Activated CD4-positive, alpha-beta T cell treated with anti-CD3 and anti-CD28 coated beads for 1 hour (primary cell): ENCODE results near the gene GRK3.
"Not testable (repeated sequence)": the region's sequence is repeated elsewhere in the genome, so short reads cannot be mapped to it uniquely, and the experiment has no call there.

ENCODE experiments used
- DNase-seq: peaks from one replicate; pipeline ENCODE4 v3.0.0-alpha.2; 2020

Gene GRK3

GRCh38 chr22:25702571-25703167 is 138.2 kb downstream of the GRK3 start:
- no peak for DNase-seq

- DNase-seq = no peak
Observed at GRCh38 chr22:25704701-25705100, 140.2 kb downstream of the GRK3 start.

GRCh38 chr22:25706197-25706596 is 141.7 kb downstream of the GRK3 start:
- no peak for DNase-seq

- DNase-seq = not testable (repeated sequence)
Observed at GRCh38 chr22:25708430-25708829, 144.0 kb downstream of the GRK3 start.

- no peak for DNase-seq
Observed at GRCh38 chr22:25709758-25710157, 145.3 kb downstream of the GRK3 start.

GRCh38 chr22:25710501-25710900 is 146.0 kb downstream of the GRK3 start:
- no peak for DNase-seq

GRCh38 chr22:25711491-25711890 is 147.0 kb downstream of the GRK3 start:
- DNase-seq = no peak

- no peak for DNase-seq
Observed at GRCh38 chr22:25712661-25713400, 148.4 kb downstream of the GRK3 start.

- DNase-seq = no peak
Observed at GRCh38 chr22:25714070-25714469, 149.6 kb downstream of the GRK3 start.

- no peak for DNase-seq
Observed at GRCh38 chr22:25714739-25715138, 150.3 kb downstream of the GRK3 start.

GRCh38 chr22:25716637-25717036 is 152.2 kb downstream of the GRK3 start:
- no peak for DNase-seq

- DNase-seq = no peak
Observed at GRCh38 chr22:25718135-25718840, 153.8 kb downstream of the GRK3 start.

- DNase-seq = no peak
Observed at GRCh38 chr22:25722223-25722622, 157.7 kb downstream of the GRK3 start.

GRCh38 chr22:25722626-25723025 is 158.2 kb downstream of the GRK3 start:
- no peak for DNase-seq

- no peak for DNase-seq
Observed at GRCh38 chr22:25726241-25726640, 161.8 kb downstream of the GRK3 start.

GRCh38 chr22:25728071-25728470 is 163.6 kb downstream of the GRK3 start:
- DNase-seq = no peak

GRCh38 chr22:25729016-25729995 is 164.8 kb downstream of the GRK3 start:
- no peak for DNase-seq

GRCh38 chr22:25735650-25736049 is 171.2 kb downstream of the GRK3 start:
- no peak for DNase-seq

- DNase-seq = no peak
Observed at GRCh38 chr22:25736378-25737011, 172.0 kb downstream of the GRK3 start.

GRCh38 chr22:25739659-25740344 is 175.3 kb downstream of the GRK3 start:
- no peak for DNase-seq
